ENCODE results near the gene AP1G2.
"Not testable (repeated sequence)": the region's sequence is repeated elsewhere in the genome, so short reads cannot be mapped to it uniquely, and the experiment has no call there.

The AP1G2 gene

DNA sequence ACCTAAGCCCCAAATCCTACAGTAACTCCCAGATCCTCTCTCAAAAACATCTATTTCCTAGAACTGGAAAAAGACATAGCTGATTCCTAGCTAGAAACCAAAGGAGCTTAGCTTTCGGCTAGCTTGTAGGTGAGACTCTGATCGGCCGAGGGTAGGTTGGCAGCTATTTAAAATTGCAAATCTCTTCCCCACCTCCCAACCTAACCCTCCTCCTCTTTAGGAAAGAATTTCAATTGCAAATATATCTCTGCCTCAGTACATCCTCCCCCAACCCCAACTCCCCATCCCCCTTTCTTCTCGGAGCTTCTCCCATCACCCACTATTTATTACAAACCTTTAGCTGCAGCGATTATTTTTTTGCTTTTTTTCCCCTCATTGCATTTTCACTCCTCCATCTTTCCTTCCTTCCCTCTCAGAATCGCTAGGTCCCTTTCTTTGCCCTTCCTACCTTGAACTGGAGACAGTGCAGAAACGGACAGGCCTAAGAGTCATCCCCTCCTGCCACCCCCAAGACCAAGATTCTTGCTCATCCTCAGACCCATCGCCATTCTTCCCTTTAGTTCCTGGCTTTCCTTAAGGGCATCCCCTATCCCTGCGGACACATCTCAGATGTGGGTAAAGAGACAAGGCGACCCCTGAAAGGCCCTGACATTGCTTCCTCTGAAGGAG, 29.4 kb downstream of the AP1G2 start:
- DNase-seq (ENCODE audit: low read depth): no peak

DNA sequence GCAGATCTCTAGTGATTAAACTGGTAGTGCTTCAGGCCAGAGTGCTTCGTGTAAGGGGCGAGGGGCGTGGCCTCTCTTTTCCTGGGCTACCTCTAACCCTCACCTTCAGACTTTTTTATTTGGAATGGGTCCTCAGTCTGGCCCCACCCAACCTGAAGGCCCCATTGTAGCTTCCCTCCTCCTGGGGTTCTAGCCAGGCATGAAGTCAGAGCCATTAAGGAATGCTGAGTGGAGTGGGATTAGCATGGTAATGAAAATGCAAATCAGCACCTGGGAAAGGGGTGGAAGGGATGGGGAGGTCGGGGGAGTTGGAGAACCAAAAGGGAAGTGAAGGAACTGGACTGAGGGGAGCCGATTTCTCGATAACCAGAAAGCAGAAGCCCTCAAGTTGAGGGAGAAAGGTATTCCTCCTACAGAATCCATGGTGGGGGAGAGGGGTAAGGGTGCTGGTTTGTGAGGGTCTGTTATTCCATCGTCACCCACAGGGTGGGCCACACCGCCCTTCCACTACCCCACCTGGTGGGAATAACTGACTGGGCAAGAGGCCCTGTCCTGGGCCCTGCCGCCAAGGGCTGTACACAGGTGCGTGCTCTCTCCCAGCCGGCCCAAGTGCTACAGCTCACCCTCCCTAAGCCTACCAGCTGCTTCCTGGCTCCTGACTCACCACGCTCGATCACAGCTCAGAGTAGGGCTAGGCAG, 30.1 kb downstream of the AP1G2 start:
- no peak for DNase-seq (ENCODE audit: low read depth)

GRCh38 chr14:23536906-23537305, 30.7 kb downstream of the AP1G2 start:
- not testable (repeated sequence) for DNase-seq (ENCODE audit: low read depth)

DNA sequence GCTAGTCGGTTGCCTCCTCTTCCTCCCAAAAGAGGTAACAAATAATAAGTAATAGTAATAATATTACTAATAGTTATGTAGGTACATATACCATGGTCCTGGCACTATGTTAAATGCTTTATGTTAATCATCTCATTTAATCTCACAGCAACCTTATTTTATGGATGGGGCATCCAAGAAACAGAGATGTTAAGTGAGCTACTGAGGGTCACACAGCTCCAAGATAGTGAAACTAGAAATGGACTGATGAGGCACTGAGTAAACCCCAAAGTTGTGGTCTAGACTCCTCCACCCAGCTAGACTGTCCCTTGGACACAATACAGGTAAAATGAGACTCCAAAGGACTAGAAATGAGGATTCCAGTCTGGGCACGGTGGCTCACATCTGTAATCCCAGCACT, 31.1 kb downstream of the AP1G2 start:
- DNase-seq (ENCODE audit: low read depth): no peak

GRCh38 chr14:23535943-23536342, 31.6 kb downstream of the AP1G2 start:
- no peak for DNase-seq (ENCODE audit: low read depth)

- DNase-seq (ENCODE audit: low read depth): no peak
These were observed 33.7 kb downstream of the AP1G2 start for GRCh38 chr14:23533652-23534435.

- no peak for DNase-seq (ENCODE audit: low read depth)
These were observed 34.9 kb downstream of the AP1G2 start for GRCh38 chr14:23532658-23533057.

GRCh38 chr14:23531391-23531790, 36.2 kb downstream of the AP1G2 start:
- DNase-seq (ENCODE audit: low read depth): no peak

- no peak for DNase-seq (ENCODE audit: low read depth)
These were observed 37.1 kb downstream of the AP1G2 start for GRCh38 chr14:23530375-23531055.

DNA sequence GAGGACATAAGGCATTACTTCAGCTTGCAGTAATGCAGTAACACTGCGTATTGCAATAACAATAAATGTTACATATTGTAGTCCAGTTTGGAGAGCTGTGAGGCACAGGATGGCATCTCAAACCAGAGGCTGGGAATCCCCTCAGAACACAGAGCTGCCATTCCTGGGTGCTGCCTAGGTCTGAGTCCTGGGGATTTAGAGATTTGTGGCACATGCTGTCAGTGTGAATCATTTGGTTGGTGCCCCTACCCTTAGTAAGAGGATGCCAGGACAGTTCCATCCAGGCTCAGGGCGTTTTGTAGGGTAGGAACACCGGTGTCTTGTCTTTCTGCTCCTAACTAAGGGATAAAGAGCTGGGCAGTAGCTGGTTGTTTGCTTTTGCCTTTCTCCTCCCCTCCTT, 38.6 kb downstream of the AP1G2 start:
- DNase-seq (ENCODE audit: low read depth): no peak

DNA sequence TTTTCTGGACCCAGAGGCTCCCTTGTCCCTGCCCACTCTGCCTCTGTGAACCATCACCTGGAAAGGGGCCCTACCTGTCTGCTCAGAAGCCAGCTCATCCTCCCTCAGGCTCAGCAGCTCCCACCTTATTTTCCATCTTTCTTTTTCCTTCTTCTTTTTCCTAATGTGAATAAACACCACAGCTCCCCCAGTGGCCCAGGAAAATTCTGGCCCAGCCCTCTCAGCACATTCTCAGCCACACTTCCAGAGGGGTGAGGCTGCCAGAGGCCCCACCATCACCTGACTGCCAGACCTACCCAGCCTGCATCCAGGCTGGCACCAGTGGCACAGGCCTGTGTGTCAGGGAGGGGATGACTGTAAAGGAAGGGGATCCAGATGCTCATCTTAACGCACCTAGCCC, 39.0 kb downstream of the AP1G2 start:
- no peak for DNase-seq (ENCODE audit: low read depth)

DNA sequence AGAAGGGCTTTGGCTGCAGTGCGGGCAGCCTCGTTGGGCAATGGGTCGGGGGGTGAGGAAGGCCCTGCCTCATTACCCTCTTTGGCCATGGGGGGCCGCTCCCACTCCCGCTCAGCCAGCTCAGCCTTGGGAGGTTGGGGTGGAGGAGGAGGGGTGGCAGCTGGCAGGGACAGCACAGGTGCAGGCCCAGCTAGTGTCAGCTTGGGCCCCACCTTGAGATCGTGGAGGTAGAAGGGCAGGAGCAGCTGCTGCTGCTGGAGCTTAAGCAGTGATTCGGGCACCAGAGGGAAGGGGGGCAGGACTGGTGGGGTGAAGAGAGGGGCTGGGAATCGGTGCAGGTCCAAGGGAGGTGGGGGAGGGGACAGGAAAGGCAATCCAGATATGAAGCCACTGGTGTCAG, 42.0 kb downstream of the AP1G2 start:
- no peak for DNase-seq (ENCODE audit: low read depth)

DNA sequence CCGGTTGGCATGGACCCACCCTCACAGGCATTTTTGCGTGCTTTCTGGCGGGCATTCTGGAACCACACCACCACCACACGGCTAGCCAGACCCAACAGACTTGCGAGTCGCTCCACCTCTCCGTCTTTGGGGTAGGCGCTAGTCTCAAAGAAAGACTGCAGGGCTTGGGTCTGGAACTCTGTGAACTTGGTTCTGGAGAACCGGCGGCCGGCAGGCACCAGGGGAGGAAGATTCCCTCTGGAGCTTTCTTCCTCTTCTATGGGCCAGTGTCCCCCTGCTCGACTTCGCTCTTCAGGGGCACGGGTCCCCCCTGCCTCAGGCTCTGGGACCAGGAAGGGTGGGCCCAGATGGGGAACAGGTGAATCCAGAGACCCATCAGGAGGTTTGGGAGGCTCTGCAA, 42.6 kb downstream of the AP1G2 start:
- DNase-seq (ENCODE audit: low read depth): no peak

DNA sequence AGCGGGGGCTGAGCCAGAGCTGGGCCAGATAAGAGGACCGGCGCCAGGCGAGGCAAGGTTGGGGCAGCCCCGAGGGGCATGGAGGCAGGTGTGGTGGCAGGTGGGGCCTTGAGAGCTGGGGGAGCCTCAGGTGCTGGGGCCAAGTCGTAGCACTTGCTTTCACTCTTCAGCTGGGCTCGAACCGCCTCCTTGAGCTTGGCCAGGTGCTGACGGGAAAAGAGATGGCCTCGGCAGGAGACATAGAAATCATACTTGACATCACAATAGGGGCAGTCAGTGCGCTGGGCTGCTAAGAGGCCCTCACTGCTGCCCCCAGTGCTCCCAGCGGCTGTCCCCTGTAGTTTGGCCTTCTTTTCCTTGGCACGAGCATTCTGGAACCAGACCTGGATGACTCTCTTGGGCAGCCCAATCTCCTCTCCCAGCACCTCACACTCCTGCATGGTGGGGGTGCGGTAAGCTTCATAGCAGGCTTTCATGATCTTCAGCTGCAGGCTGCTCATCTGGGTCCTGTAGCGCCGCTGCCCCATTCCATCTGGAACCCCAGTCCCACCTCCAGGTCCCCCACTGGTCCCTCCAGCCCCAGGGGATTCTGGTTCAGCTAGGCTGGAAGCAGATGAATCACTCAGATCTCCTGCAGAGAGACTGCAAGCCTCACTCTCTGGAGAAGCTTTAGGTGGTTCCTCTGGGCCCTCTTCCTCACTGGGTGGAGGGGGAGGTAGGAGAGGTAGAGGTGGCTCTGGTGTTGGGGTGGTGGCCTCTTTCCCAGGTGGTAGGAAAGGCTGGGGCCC, 44.2 kb downstream of the AP1G2 start:
- no peak for DNase-seq (ENCODE audit: low read depth)

- no peak for DNase-seq (ENCODE audit: low read depth)
These were observed 44.9 kb downstream of the AP1G2 start for GRCh38 chr14:23522643-23523198.

GRCh38 chr14:23521785-23522640, 45.6 kb downstream of the AP1G2 start:
- no peak for DNase-seq (ENCODE audit: low read depth)

DNA sequence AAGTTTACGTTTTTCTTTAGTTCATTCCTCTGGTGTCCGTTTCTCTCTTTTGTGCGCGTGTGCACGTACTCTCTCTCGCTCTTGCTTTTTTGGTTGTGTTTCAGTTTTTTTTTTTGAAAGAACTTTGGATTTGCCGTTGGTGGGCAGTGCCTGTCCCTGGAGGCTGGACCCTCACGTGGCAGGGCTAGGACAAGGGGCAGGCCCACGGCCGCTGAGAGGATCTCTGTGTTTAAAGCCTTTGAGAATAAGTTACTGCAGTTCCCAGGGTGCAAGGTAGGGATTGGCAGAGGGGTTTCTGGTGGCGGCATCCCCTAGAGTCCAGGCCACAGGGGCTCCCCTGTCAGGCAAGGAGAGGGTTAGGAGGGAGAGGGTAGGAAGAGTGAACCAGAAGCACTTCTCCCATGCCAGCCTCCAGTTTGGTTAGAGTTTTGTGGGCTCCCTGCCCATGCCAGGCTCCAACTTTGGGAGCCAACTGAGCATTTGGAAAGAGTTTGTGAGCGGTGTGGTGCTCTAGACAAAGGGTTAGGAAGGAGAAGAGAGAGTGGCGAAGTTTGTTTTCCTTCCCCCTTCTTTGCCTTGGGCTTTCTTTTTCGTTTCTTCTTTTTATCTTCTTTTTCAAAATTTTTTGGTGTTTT, 46.6 kb downstream of the AP1G2 start:
- no peak for DNase-seq (ENCODE audit: low read depth)

DNA sequence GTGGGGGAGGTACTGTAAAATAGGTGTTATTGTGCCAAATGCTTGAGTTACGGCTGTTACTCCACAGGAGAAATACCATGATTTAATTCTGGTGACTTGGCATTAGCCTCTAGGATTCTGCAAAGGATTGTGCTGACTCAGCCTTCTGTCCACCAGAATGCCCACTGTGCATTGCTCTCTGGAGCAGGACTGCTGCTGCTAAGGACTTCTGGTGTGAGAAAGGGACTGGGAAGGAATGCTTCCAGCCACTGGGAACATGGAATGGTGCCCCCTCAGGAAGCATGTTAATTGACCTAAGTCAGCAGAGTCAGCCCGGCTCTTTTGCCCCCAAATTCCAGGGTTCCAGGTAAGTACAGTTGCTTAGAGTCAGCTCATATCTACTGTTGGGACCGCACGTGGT, 48.9 kb downstream of the AP1G2 start:
- no peak for DNase-seq (ENCODE audit: low read depth)

- DNase-seq (ENCODE audit: low read depth): no peak
These were observed 49.8 kb downstream of the AP1G2 start for GRCh38 chr14:23517650-23518326.

GRCh38 chr14:23514644-23514957, 53.0 kb downstream of the AP1G2 start:
- DNase-seq (ENCODE audit: low read depth): no peak

Measured in T-helper 22 cell (primary cell).